H9 (cell line): ENCODE data around the gene CDC42EP1. TPM values are rescaled to one million over a fixed set of nuclear protein-coding genes. Genes with fewer than 3 reads are reported as not detected.

Source experiments
- DNase-seq: peaks from one replicate; pipeline ENCODE4 v3.0.0-alpha.2; 2017
- H2AFZ ChIP-seq: one replicate; pipeline ENCODE4 v1.6.1; 2013; ENCODE audit warnings: mild to moderate bottlenecking, low read length, control low read depth, moderate library complexity
- H2AK5ac ChIP-seq: 2 replicates; pipeline ENCODE4 v1.6.1; 2013; ENCODE audit warnings: low read length, control low read depth, mixed read lengths; ENCODE audit not compliant: insufficient read length
- H2BK120ac ChIP-seq: one replicate; pipeline ENCODE4 v1.6.1; 2013; ENCODE audit warnings: low read depth, mild to moderate bottlenecking, low read length, control low read depth, inconsistent platforms; ENCODE audit not compliant: poor library complexity, severe bottlenecking
- H2BK12ac ChIP-seq: 2 replicates; pipeline ENCODE4 v1.6.1; 2013; ENCODE audit warnings: low read length, control low read depth, mixed read lengths, low read depth; ENCODE audit not compliant: insufficient read length
- H2BK15ac ChIP-seq: 2 replicates; pipeline ENCODE4 v1.6.1; 2013; ENCODE audit warnings: low read depth, low read length, control low read depth
- H2BK20ac ChIP-seq: one replicate; pipeline ENCODE4 v1.6.1; 2013; ENCODE audit warnings: low read depth, mild to moderate bottlenecking, low read length, control low read depth, inconsistent platforms; ENCODE audit not compliant: poor library complexity, severe bottlenecking
- H2BK5ac ChIP-seq: 2 replicates; pipeline ENCODE4 v1.6.1; 2013; ENCODE audit warnings: low read length, control low read depth, mixed read lengths; ENCODE audit not compliant: insufficient read length
- H3K14ac ChIP-seq: 2 replicates; pipeline ENCODE4 v1.6.1; 2013; ENCODE audit warnings: low read length, control low read depth; ENCODE audit not compliant: insufficient read depth
- H3K18ac ChIP-seq: 2 replicates; pipeline ENCODE4 v1.6.1; 2013; ENCODE audit warnings: low read depth, mild to moderate bottlenecking, mixed read lengths, low read length, control low read depth; ENCODE audit not compliant: insufficient read length
- H3K23ac ChIP-seq: 2 replicates; pipeline ENCODE4 v1.6.1; 2013; ENCODE audit warnings: low read length, control low read depth, mixed read lengths, low read depth; ENCODE audit not compliant: insufficient read length
- H3K23me2 ChIP-seq: 2 replicates; pipeline ENCODE4 v1.6.1; 2013; ENCODE audit warnings: low read depth, mild to moderate bottlenecking, mixed read lengths, low read length, control low read depth; ENCODE audit not compliant: insufficient read length, poor library complexity, severe bottlenecking
- H3K27ac ChIP-seq: 2 replicates; pipeline ENCODE4 v1.5.1; 2013; ENCODE audit warnings: low read length, control low read depth, mixed read lengths, low read depth; ENCODE audit not compliant: insufficient read length
- H3K27me3 ChIP-seq: 2 replicates; pipeline ENCODE4 v1.6.1; 2013; ENCODE audit warnings: low read length, control low read depth, inconsistent platforms; ENCODE audit not compliant: insufficient read depth
- H3K4ac ChIP-seq: 2 replicates; pipeline ENCODE4 v1.6.1; 2013; ENCODE audit warnings: low read depth, mild to moderate bottlenecking, control low read depth, inconsistent platforms, low read length, moderate library complexity
- H3K4me1 ChIP-seq: 2 replicates; pipeline ENCODE4 v1.6.1; 2013; ENCODE audit warnings: low read length, control low read depth, inconsistent platforms; ENCODE audit not compliant: insufficient read depth
- H3K4me2 ChIP-seq: 2 replicates; pipeline ENCODE4 v1.6.1; 2013; ENCODE audit warnings: low read length, control low read depth, mixed read lengths; ENCODE audit not compliant: insufficient read length, insufficient read depth
- H3K56ac ChIP-seq: 2 replicates; pipeline ENCODE4 v1.6.1; 2013; ENCODE audit warnings: low read depth, mild to moderate bottlenecking, mixed read lengths, low read length, control low read depth; ENCODE audit not compliant: insufficient read length
- H3K79me1 ChIP-seq: 2 replicates; pipeline ENCODE4 v1.6.1; 2013; ENCODE audit warnings: low read depth, mild to moderate bottlenecking, moderate library complexity, low read length, control low read depth, inconsistent platforms; ENCODE audit not compliant: insufficient read depth, poor library complexity, severe bottlenecking
- H3K79me2 ChIP-seq: 2 replicates; pipeline ENCODE4 v1.6.1; 2013; ENCODE audit warnings: low read length, control low read depth, inconsistent platforms; ENCODE audit not compliant: insufficient read depth
- H3K9ac ChIP-seq: 2 replicates; pipeline ENCODE4 v1.6.1; 2013; ENCODE audit warnings: low read length, control low read depth, mixed read lengths; ENCODE audit not compliant: insufficient read length; ENCODE audit errors: extremely low read depth
- H3K9me3 ChIP-seq: one replicate; pipeline ENCODE4 v1.6.1; 2013; ENCODE audit warnings: low read depth, low read length, inconsistent platforms; ENCODE audit not compliant: control insufficient read depth
- H3T11ph ChIP-seq: one replicate; pipeline ENCODE4 v1.6.1; 2013; ENCODE audit warnings: mild to moderate bottlenecking, low read length, control low read depth, inconsistent platforms
- H4K20me1 ChIP-seq: one replicate; pipeline ENCODE4 v1.6.1; 2013; ENCODE audit not compliant: control insufficient read depth, insufficient read length, insufficient read depth
- H4K5ac ChIP-seq: 2 replicates; pipeline ENCODE4 v1.6.1; 2013; ENCODE audit warnings: low read depth, mild to moderate bottlenecking, mixed read lengths, low read length, control low read depth; ENCODE audit not compliant: insufficient read length
- H4K8ac ChIP-seq: replicated peaks from 2 replicates; pipeline ENCODE4 v1.6.1; 2013; ENCODE audit warnings: low read length, control low read depth, mixed read lengths, low read depth; ENCODE audit not compliant: insufficient read length
- H4K91ac ChIP-seq: 2 replicates; pipeline ENCODE4 v1.6.1; 2013; ENCODE audit warnings: low read depth, mild to moderate bottlenecking, moderate library complexity, mixed read lengths, low read length, control low read depth; ENCODE audit not compliant: insufficient read length
- H3K27ac Mint-ChIP-seq, 3 experiments: 2 replicates in 2 of 3; 3 replicates in 1 of 3; pipeline ENCODE4 v1.8.0; 2020 to 2021; ENCODE audit warnings: mixed read lengths in 3 of 3, mild to moderate bottlenecking in 1 of 3, moderate library complexity in 1 of 3
- H3K27me3 Mint-ChIP-seq: 2 replicates; pipeline ENCODE4 v1.8.0; 2021; ENCODE audit warnings: low read depth, mild to moderate bottlenecking, moderate library complexity, mixed read lengths
- H3K36me3 Mint-ChIP-seq, 3 experiments: 2 replicates in 2 of 3; 3 replicates in 1 of 3; pipeline ENCODE4 v1.8.0; 2020 to 2021; ENCODE audit warnings: low read depth in 3 of 3, mixed read lengths in 3 of 3; ENCODE audit not compliant: insufficient read depth in 1 of 3
- H3K4me1 Mint-ChIP-seq, 2 experiments: 2 replicates each; pipeline ENCODE4 v1.8.0; 2020; ENCODE audit warnings: mixed read lengths in 2 of 2
- H3K4me3 Mint-ChIP-seq, 2 experiments: 2 replicates in 1 of 2; 3 replicates in 1 of 2; pipeline ENCODE4 v1.8.0; 2020 to 2021; ENCODE audit warnings: mild to moderate bottlenecking in 2 of 2, mixed read lengths in 2 of 2, moderate library complexity in 1 of 2
- H3K9me3 Mint-ChIP-seq, 2 experiments: 2 replicates in 1 of 2; 3 replicates in 1 of 2; pipeline ENCODE4 v1.8.0; 2020; ENCODE audit warnings: mild to moderate bottlenecking in 2 of 2, mixed read lengths in 2 of 2, moderate library complexity in 1 of 2
- CTCF ChIP-seq: fragments of 200-600 bp; sonication (generic); conservative IDR thresholded peaks from 3 replicates; pipeline ENCODE4 v1.8.0; 2021; ENCODE audit warnings: antibody characterized with exemption, mild to moderate bottlenecking
- WGBS: extraction: QIAGEN DNeasy Blood & Tissue Kit; methylation state at CpG from one replicate; pipeline ENCODE4 v1.1.7; 2013; ENCODE audit warnings: missing lambda C conversion rate, low lambda C conversion rate, mixed read lengths; ENCODE audit not compliant: insufficient read length; ENCODE audit errors: extremely low coverage; 5-methylcytosine and 5-hydroxymethylcytosine counted together
- total RNA-seq: library from RNA; stranded (reverse); gene quantifications from 2 replicates; pipeline ENCODE4 v1.2.1, GENCODE V29; 2021

CDC42EP1 gene
- total RNA-seq, 1 experiment from 2014 or later, result 23.0 TPM

DNA sequence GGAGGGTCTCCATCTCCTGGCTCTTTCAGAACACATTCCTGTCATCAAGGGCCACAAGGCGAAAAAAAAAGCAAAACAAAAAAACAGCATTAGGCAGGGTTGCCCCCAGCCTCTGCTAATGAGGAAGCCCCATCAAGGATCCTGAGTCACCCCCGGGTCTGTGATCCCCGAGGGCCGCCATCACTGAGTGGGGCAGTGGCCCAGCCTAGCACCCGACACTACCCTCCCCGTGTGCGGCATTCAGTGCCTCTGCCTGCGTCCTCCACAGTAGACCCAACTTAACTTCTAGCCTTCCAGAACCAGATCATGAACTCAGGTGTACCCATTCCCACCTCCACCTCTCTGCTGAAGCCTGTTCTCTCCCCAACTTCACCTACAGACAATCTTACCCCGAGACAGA lies 6.6 kb upstream of the CDC42EP1 start:
- Histone ChIP-seq H3K18ac (no peak overlapping the region), H2AFZ (no peak overlapping the region), H3K4me2 (no peak overlapping the region), H2BK15ac (no peak overlapping the region), H3K4ac (no peak overlapping the region), H3K79me2 (no peaks in the 10 kb centered on the region), H3K23ac (no peak overlapping the region), H2BK20ac (no peak overlapping the region), H2BK120ac (no peak overlapping the region), H4K91ac (no peak overlapping the region), H3K27ac (no peak overlapping the region), H3K4me1 (peaks cover 7% of the 10 kb centered on the region; the same call in 1 of the 2 replicates), H2AK5ac (no peak overlapping the region), H3K9me3 (no peaks in the 10 kb centered on the region), H4K20me1 (no peaks in the 10 kb centered on the region), H4K5ac (no peak overlapping the region), H4K8ac (no peak overlapping the region), H3K14ac (no peak overlapping the region), H2BK5ac (no peak overlapping the region), H3K56ac (no peak overlapping the region), H2BK12ac (no peak overlapping the region), H3K9ac (no peak overlapping the region), H3K23me2 (no peaks in the 10 kb centered on the region), H3K79me1 (no peaks in the 10 kb centered on the region), H3T11ph (no peak overlapping the region), H3K27me3 (no peaks in the 10 kb centered on the region; the same call in 1 of the 2 replicates)
- Mint-ChIP-seq H3K4me1 (peaks cover 39 to 51% of the 10 kb centered on the region in 2 experiments), H3K36me3 (no peaks in the 10 kb centered on the region), H3K27me3 (peaks cover 56% of the 10 kb centered on the region), H3K4me3 (no peak overlapping the region), H3K27ac (no peak overlapping the region), H3K9me3 (no peaks in the 10 kb centered on the region)
- no peak for TF ChIP-seq CTCF
- DNase-seq, result no peak
- WGBS, result no CpG with 5 or more reads among the region's 9 CpGs
